GM20431 (cell line): ENCODE data around the gene ARHGAP21.
"Not testable (repeated sequence)": the region's sequence is repeated elsewhere in the genome, so short reads cannot be mapped to it uniquely, and the experiment has no call there.

ENCODE experiments used
- in situ Hi-C: fragments of 300-500 bp; cut with MseI, MboI; formaldehyde crosslinking; loops from one replicate; pipeline ENCODE4 v1.15.0; 2020; ENCODE audit warnings: low sequenced_read_pairs; ENCODE audit not compliant: unreplicated experiment

The ARHGAP21 gene

DNA sequence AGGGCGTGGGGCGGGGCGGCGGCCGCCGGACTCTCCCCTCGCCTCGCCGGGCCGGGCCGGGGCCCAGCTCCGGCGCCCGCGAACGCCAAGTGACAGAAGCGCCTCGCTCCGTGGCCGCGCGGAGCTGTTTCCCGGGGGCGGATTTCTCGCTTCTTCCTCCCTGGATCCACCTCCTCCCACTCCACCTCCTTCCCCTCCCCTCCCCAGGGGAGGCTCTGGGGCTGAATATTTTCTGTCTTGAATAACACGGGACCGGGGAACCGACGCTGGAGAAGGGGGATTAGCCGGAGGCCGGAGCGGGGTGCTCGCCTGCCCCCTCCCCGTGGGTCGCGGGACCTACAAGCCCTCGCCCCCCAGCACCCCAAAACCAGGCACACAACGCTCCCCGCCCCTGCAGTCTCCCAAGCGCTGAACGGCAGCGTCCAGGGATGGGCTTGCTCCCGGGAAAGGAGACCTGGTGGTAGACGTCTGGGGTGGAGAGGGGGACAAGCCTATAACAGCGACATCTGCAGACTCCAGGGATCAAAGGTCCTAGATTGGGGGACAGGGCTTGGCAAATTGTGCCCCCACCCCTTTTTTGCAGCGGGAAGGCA lies at the start of gene ARHGAP21:
Gene ARHGAP21 (minus strand): TSS at position 100 of the 593 bp plus-strand sequence. CDS start 1,988 bp downstream, outside the sequence.
- in situ Hi-C loops: no loop called here

- in situ Hi-C loops: no loop called here
These were observed 48.4 kb upstream of the ARHGAP21 start for GRCh38 chr10:24771943-24772694.

GRCh38 chr10:24764991-24765390 lies 41.3 kb upstream of the ARHGAP21 start:
- in situ Hi-C loops: not testable (repeated sequence)

DNA sequence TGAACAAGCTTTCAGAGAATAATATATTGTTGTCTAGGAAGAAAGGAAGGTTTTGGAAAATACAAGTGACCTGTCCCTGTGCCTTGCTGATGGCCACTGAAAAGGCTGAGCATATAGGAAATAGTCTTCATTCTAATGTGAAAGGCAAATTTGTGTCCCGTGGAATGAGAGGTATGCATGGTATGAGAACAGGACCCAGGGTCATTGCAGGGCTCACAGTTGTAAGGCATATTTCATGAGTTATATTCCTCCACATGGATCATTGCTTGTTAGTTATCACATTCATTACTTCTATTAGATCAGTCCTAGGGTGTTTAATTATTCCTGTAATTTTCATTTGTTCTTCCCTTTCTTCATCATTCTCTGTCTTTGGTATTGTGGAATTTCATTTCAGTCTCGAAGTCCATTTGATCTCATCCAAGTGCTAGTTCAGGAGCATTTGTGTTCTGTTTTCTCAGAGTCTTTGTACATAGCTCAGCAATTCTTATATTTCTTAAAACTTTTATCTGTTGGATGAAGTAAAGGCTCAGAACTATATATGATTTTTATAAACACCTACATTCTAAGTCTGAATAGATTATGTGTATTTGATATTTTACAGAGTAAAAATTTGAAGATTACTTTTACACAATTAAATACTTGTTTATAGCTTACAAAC lies 39.4 kb upstream of the ARHGAP21 start:
- in situ Hi-C loops: no loop called here

GRCh38 chr10:24762161-24762924 lies 38.7 kb upstream of the ARHGAP21 start:
- in situ Hi-C loops: no loop called here

- in situ Hi-C loops: no loop called here
These were observed 36.0 kb upstream of the ARHGAP21 start for GRCh38 chr10:24759672-24760071.

- in situ Hi-C loops: not testable (repeated sequence)
These were observed 34.6 kb upstream of the ARHGAP21 start for GRCh38 chr10:24758254-24758653.

- in situ Hi-C loops: no loop called here
These were observed 32.6 kb upstream of the ARHGAP21 start for GRCh38 chr10:24756283-24756682.

GRCh38 chr10:24751716-24752115 lies 28.0 kb upstream of the ARHGAP21 start:
- in situ Hi-C loops: no loop called here

DNA sequence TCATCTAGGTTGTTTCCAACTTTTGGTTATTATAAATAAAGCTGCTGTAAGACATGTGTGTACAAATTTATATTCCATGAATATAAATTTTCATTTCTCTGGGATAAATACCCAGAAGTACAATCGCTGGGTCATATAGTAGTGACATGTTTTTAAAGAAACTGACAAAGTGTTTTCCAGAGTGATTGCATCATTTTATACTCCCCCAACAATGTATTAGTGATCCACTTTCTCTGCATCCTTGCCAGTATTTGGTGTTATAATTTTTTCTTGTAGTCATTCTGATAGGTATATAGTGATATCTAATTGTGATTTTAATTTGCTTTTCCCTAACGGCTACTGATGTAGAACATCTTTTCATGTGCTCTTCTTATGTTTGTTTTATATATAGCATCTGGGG lies 27.0 kb upstream of the ARHGAP21 start:
- in situ Hi-C loops: no loop called here

GRCh38 chr10:24748214-24748613 lies 24.5 kb upstream of the ARHGAP21 start:
- in situ Hi-C loops: no loop called here

- in situ Hi-C loops: no loop called here
These were observed 21.3 kb upstream of the ARHGAP21 start for GRCh38 chr10:24744946-24745345.

DNA sequence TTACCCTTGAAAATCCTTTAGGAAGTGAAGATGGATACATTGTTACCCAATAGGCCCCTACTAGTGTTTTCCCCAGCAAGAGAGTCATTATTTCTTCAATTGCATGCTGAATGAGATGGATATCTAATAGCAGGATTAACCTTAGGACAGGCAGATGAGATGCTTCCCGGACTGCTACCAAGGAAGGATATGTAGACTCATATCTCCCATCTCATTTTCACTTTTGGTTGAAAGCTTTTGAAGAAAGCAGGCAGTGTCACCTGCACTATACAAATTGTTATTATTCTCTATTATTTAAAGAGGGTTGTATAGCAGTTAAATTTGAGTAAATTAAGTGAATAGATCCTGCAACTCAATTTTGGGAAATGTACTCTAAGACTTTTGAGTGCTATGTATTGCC lies 17.0 kb upstream of the ARHGAP21 start:
- in situ Hi-C loops: no loop called here

GRCh38 chr10:24737001-24737400 lies 13.3 kb upstream of the ARHGAP21 start:
- in situ Hi-C loops: no loop called here

- in situ Hi-C loops: no loop called here
These were observed 8.3 kb upstream of the ARHGAP21 start for GRCh38 chr10:24731942-24732341.

DNA sequence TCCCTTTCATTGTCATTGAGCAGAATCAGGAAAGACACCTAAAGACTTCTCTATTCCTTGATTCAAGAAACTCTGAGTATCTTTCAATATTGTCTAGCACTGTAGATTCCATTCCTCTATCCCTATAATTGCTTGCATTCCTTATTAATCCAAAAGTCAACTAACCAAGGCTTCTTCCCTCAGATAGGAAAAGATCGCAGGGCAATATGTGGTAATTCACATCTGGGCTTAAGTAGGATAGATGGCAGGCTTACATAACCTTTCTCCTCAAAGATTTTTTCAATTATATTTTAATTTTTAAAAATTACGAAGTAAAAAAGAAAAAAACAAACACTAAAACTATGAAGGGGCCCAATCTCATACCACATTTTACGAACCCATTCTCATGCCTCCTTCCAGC lies 7.1 kb upstream of the ARHGAP21 start:
- in situ Hi-C loops: no loop called here

- in situ Hi-C loops: no loop called here
These were observed 4.1 kb upstream of the ARHGAP21 start for GRCh38 chr10:24727786-24728185.

DNA sequence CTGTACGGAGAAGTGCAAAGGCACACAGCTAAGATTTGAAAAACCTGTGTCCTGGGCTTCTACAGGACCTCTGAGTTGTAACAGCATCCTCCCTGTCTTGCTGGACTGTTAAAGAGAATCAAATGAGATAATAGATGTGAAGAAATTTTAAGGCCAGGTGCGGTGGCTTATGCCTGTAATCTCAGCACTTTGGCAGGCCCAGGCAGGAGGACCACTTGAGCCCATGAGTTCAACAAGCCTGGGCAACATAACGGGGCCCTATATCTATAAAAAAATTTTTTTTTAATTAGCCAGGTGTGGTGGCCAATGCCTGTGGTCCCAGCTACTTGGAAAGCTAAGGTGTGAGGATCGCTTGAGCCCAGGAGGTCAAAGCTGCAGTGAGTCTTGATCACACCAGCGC lies 2.9 kb upstream of the ARHGAP21 start:
- in situ Hi-C loops: no loop called here

- in situ Hi-C loops: not testable (repeated sequence)
These were observed 2.3 kb upstream of the ARHGAP21 start for GRCh38 chr10:24726029-24726428.

DNA sequence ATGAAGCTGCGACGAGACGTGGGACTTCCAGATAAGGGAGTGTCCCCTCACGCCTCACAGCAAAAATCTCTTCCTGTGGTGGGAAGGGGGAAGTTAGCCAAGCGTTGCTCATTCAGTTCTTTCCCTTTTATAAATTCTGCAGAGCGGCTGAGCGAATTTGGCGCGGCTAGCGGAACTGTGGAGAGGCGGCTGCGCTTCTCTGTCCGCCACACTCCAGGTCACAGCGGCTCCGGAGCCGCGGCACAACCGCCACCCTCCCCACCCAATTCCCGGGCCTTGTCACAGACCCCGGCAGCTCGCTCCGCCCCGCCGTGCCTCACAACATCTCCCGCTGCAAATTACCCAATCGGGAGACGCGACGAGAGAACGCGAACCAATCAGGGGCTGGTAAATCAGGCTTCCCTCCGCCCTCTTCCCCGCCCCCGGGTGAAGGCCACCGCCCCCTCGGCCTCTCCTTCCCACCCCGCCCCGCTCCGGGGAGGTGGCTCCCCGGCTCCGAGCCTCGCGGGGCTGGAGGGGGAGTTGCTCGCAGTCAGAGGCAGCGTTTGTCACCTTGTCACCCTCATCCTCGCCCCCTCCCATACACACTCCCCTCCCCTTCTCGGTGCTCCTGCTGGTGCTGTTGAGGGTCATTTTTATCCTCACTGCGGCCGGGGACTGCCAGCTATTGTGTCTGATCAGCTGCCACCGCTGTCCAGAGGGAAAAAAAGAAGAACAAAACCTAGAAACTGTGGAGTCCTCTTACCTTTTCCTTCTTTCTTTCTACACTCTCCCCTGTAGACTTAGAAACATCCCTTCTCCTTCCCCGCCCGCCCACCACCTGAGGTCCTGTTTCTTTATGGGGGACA lies 918 bp upstream of the ARHGAP21 start:
- in situ Hi-C loops: no loop called here
